ENCODE results near the gene COLEC12. TPM values are rescaled to one million over a fixed set of nuclear protein-coding genes. Genes with fewer than 3 reads are reported as not detected.
"Not testable (repeated sequence)": the region's sequence is repeated elsewhere in the genome, so short reads cannot be mapped to it uniquely, and the experiment has no call there.

COLEC12 gene
- total RNA-seq, 2 donors from 2014 or later = not detected

DNA sequence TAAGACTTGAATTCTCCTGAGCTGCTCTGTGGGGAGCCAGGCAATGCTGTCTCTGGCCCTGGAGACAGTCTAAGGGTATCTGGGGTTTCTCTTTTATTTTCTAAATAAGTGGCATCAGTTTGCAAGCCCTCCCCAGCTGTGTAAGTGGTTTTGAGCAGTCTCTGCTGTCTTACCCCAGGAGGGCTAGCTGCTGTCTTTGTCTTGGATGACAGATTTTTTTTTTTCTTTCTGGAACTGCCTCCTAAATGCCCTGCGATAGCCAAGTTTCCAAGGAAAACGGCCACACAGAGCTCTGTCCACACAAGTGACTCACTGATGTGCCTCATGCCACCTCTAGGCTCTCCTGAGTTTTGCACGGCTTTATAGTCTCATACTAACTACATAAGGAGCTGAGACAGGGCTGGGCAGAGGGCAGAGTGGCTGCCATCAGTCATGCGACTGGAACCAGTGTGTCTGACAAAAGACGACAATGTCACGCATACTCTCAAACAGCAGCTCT, 195.4 kb downstream of the COLEC12 start:
- ATAC-seq (no peak), DNase-seq (no peak)
- no peak overlapping the region for H3K4me3 Mint-ChIP-seq
- H3K4me1 Mint-ChIP-seq = no peaks in the 10 kb centered on the region
- H3K27me3 Mint-ChIP-seq = peaks cover 43% of the 10 kb centered on the region
- H3K36me3 Mint-ChIP-seq (ENCODE audit: low read depth) = no peaks in the 10 kb centered on the region
- H3K9me3 ChIP-seq (ENCODE audit: control insufficient read depth, low read length, poor library complexity, severe bottlenecking) = no peaks in the 10 kb centered on the region
- no peak overlapping the region for H3K27ac Mint-ChIP-seq

DNA sequence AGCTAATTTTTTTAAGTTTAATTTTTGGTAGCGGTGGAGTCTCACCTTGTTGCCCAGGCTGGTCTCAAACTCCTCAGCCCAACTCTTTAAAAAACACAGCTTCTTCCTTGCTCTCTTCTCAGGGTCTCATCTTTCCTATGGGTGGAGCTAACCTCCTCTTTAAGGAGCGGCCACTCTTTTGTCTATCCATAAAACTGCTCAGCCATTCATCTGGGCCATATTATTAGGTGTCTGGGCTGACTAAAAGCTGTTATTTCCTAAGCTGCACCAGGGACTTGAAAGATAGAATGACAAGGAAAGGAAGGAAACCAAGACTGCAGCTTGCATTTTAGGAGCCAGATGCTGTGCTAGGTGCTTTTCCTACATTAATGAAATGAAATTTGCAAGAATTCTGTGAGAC, 196.9 kb downstream of the COLEC12 start:
- no peak for DNase-seq
- H3K9me3 ChIP-seq (ENCODE audit: control insufficient read depth, low read length, poor library complexity, severe bottlenecking) = no peaks in the 10 kb centered on the region

DNA sequence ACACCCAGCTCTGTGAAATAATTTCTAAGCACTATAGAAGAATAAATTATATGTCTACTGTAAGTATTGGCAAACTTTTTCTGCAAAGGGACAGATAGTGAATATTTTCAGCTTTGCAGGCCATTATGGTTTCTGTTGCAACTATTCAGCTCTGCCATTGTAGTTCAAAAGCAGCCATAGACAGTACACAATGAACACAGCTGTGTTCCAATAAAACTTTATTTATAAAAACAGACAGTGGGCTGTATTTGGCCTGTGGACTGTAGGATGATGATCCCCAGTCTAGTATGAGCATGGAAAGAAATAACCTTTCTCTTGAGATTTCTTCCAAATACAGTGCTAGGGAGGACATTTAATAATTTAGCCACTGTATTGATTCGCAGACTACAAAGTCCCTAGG, 197.5 kb downstream of the COLEC12 start:
- Mint-ChIP-seq H3K27ac (no peak overlapping the region), H3K4me3 (no peak overlapping the region), H3K27me3 (peaks cover 35% of the 10 kb centered on the region), H3K36me3 (ENCODE audit: low read depth) (no peaks in the 10 kb centered on the region), H3K4me1 (no peaks in the 10 kb centered on the region)
- ATAC-seq (no peak), DNase-seq (no peak)
- no peaks in the 10 kb centered on the region for H3K9me3 ChIP-seq (ENCODE audit: control insufficient read depth, low read length, poor library complexity, severe bottlenecking)

More for the DNA sequence above, 196.9 kb downstream of the COLEC12 start:
- Mint-ChIP-seq H3K4me1 (no peaks in the 10 kb centered on the region), H3K27me3 (peaks cover 41% of the 10 kb centered on the region), H3K36me3 (ENCODE audit: low read depth) (no peaks in the 10 kb centered on the region), H3K4me3 (no peak overlapping the region), H3K27ac (no peak overlapping the region)
- ATAC-seq = no peak

DNA sequence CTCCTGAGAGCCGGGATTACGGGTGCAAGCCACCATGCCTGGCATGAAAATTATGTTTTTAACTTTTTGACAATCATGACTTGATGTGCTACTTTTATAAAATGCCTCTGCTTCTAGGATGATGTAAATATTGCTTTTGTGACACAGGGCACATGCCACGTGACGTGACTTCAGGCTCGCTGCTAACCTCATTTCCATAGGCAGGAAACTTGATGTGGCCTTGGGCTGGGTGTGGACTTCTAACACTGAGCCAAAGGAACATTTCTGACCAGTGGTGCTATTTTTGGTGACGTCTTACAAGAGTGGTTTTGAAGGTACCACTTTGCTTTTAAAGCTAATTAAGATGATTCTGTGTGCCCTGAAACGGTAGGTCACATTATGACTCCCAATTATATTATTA, 198.4 kb downstream of the COLEC12 start:
- Mint-ChIP-seq H3K36me3 (ENCODE audit: low read depth) (no peaks in the 10 kb centered on the region), H3K4me1 (no peaks in the 10 kb centered on the region), H3K27ac (no peak overlapping the region), H3K4me3 (no peak overlapping the region), H3K27me3 (peaks cover 26% of the 10 kb centered on the region)
- DNase-seq (no peak), ATAC-seq (no peak)
- no peaks in the 10 kb centered on the region for H3K9me3 ChIP-seq (ENCODE audit: control insufficient read depth, low read length, poor library complexity, severe bottlenecking)

DNA sequence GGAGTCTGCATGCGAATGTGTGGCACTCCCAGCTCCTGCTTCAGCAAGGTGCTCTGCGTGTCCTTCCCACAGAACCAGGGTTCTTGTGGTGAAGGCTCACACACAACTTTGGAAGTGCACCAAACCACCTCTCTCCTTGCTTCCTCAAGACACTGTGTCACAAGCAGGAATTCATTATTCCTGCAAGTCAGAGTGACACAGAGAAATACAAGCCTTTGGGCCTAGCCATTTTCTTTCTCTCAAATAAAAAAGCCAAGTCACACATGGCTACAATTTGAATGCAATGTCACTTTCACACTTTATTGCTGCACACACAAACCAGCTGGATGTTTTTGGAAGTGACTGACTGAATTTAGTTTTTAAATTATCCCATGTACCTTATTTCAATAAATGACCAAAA, 202.6 kb downstream of the COLEC12 start:
- no peaks in the 10 kb centered on the region for H3K36me3 Mint-ChIP-seq (ENCODE audit: low read depth)
- ATAC-seq (no peak), DNase-seq (no peak)
- H3K27me3 Mint-ChIP-seq = peaks cover 10% of the 10 kb centered on the region
- H3K4me3 Mint-ChIP-seq = no peak overlapping the region
- H3K9me3 ChIP-seq (ENCODE audit: control insufficient read depth, low read length, poor library complexity, severe bottlenecking) = no peaks in the 10 kb centered on the region
- no peak overlapping the region for H3K27ac Mint-ChIP-seq
- H3K4me1 Mint-ChIP-seq = no peaks in the 10 kb centered on the region

DNA sequence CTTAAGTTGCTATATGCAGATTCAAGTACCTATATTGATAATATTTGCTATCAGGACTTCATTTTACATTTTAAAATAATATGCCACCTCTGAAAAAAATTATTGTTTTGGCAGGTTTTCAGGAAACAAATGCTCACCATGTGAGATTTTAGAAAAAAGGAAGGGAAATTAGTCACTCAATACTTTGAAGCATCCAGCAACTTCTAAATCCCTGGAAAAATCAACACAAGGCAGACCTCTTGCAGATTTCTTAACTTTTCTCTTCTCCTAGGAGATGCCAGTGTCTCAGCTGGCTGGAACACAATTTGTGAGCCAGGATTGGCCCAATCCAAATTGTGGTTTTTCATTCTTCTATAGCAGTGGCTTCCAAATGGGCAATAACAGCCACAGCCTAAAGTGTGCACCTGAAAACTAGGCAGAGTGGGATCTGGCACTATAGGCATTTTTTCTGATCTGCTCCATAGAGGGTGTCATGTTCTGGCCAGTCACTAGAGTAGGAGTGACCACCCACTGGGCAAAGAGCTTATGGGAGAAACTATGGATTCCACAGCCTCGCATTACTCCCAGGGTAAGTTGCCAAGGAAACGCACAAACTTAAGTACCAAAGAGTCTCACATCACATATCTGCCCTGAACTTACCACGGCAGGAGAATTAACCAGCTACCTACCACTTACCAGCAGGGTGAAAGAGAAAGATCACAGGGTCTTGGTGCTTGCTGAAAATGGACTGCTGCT, 204.6 kb downstream of the COLEC12 start:
- Mint-ChIP-seq H3K27ac (no peak overlapping the region), H3K4me3 (no peak overlapping the region), H3K27me3 (peaks cover 15% of the 10 kb centered on the region), H3K4me1 (no peaks in the 10 kb centered on the region), H3K36me3 (ENCODE audit: low read depth) (no peaks in the 10 kb centered on the region)
- DNase-seq (no peak), ATAC-seq (no peak)
- no peaks in the 10 kb centered on the region for H3K9me3 ChIP-seq (ENCODE audit: control insufficient read depth, low read length, poor library complexity, severe bottlenecking)

DNA sequence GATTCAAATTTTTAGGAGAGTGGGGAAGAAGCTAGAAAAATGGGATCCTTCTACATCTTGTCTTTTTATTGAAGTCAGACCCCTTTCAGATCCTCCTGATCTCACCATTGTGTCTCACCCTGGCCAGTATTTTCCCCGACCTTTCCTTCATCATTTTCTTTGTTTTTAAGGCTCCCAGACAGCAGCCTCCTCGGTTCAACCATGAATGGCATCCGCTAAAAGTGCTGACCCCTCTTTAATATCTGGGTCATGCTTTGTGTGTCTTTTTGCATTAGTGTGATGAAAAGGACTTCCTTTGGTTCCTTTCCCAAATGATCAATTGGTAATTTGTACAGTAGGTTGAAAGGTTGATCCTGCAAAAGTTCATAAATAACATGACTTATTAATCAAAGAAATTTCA, 205.9 kb downstream of the COLEC12 start:
- Mint-ChIP-seq H3K4me1 (no peaks in the 10 kb centered on the region), H3K27ac (no peak overlapping the region), H3K4me3 (no peak overlapping the region), H3K36me3 (ENCODE audit: low read depth) (no peaks in the 10 kb centered on the region), H3K27me3 (peaks cover 11% of the 10 kb centered on the region)
- ATAC-seq (no peak), DNase-seq (no peak)
- no peaks in the 10 kb centered on the region for H3K9me3 ChIP-seq (ENCODE audit: control insufficient read depth, low read length, poor library complexity, severe bottlenecking)

DNA sequence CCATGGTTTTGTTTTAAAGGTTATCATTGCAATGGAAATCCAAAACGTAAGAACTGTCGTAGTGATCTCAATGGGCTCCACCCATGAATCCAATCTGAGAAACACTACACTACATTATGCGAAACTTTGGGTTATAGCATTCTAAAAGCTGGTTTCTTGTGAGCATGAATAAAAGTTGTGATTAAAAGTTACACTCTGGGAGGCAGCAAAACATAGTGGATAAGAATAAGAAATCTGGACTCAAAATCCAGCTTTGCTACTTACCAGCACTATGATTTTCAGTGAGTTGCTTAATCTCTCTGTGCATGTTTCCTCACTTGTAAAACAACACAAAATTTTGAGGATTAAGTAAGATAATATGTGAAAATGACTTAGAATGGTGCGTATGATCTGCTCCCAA, 207.0 kb downstream of the COLEC12 start:
- no peak for ATAC-seq
- Mint-ChIP-seq H3K4me3 (no peak overlapping the region), H3K27me3 (peaks cover 19% of the 10 kb centered on the region), H3K27ac (no peak overlapping the region), H3K4me1 (no peaks in the 10 kb centered on the region), H3K36me3 (ENCODE audit: low read depth) (no peaks in the 10 kb centered on the region)
- DNase-seq = no peak
- no peaks in the 10 kb centered on the region for H3K9me3 ChIP-seq (ENCODE audit: control insufficient read depth, low read length, poor library complexity, severe bottlenecking)

DNA sequence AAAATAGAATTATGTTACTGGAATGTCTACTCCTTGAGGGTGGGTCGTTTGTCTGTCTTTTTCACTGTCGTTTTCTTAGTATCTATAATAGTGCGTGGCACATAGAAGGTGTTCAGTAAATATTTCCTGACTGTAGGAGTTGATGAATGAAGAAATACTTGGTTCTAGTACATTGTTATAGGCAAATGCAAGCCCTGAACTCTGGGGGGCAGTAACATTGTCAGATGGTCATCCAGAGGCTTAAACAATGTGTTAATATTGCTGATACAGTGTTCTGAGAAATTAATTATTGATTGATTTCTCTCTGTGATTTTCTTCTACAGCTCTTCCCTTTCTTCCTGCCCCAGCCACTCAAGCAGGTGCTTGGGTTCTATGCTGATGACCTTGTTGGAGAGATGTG, 208.2 kb downstream of the COLEC12 start:
- Mint-ChIP-seq H3K4me1 (no peaks in the 10 kb centered on the region), H3K27me3 (peaks cover 23% of the 10 kb centered on the region), H3K36me3 (ENCODE audit: low read depth) (no peaks in the 10 kb centered on the region), H3K27ac (no peak overlapping the region), H3K4me3 (no peak overlapping the region)
- ATAC-seq (no peak), DNase-seq (no peak)
- no peaks in the 10 kb centered on the region for H3K9me3 ChIP-seq (ENCODE audit: control insufficient read depth, low read length, poor library complexity, severe bottlenecking)

DNA sequence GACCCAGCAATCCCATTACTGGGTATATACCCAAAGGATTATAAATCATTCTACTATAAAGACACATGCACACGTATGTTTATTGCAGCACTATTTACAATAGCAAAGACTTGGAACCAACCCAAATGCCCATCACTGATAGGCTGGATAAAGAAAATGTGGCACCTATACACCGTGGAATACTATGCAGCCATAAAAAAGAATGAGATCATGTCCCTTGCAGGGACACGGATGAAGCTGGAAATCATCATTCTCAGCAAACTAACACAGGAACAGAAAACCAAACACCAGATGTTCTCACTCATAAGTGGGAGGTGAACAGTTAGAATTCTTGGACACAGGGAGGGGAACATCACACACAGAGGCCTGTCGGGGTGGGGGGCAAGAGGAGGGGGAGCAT, 210.5 kb downstream of the COLEC12 start:
- H3K4me1 Mint-ChIP-seq; H3K27ac Mint-ChIP-seq; DNase-seq; H3K36me3 Mint-ChIP-seq (ENCODE audit: low read depth); H3K4me3 Mint-ChIP-seq; ATAC-seq; H3K9me3 ChIP-seq (ENCODE audit: control insufficient read depth, low read length, poor library complexity, severe bottlenecking): not testable (repeated sequence)
- H3K27me3 Mint-ChIP-seq = peaks cover 31% of the 10 kb centered on the region

DNA sequence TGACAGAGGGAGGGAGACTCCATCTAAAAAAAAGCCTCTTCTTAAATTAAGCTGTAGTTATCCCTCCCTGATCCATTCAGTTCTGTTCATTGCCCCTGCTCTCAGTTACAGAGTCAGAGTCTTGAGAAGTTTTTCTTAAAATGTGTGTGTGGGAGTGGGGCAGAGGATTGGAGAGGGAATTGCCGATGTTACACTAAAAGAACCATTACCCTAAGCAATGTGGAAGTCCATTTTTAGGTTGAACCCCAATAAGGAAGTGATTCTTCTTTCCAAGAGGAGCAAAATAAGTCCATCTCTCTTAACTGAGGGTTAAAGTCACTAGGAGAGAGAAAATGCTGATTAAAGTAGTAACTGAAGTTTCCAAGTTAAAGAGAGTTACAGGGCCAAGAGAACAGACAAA, 211.5 kb downstream of the COLEC12 start:
- Mint-ChIP-seq H3K27ac (no peak overlapping the region), H3K4me3 (no peak overlapping the region), H3K4me1 (peaks cover 4% of the 10 kb centered on the region), H3K27me3 (peaks cover 31% of the 10 kb centered on the region), H3K36me3 (ENCODE audit: low read depth) (no peaks in the 10 kb centered on the region)
- DNase-seq (no peak), ATAC-seq (no peak)
- H3K9me3 ChIP-seq (ENCODE audit: control insufficient read depth, low read length, poor library complexity, severe bottlenecking) = no peaks in the 10 kb centered on the region

DNA sequence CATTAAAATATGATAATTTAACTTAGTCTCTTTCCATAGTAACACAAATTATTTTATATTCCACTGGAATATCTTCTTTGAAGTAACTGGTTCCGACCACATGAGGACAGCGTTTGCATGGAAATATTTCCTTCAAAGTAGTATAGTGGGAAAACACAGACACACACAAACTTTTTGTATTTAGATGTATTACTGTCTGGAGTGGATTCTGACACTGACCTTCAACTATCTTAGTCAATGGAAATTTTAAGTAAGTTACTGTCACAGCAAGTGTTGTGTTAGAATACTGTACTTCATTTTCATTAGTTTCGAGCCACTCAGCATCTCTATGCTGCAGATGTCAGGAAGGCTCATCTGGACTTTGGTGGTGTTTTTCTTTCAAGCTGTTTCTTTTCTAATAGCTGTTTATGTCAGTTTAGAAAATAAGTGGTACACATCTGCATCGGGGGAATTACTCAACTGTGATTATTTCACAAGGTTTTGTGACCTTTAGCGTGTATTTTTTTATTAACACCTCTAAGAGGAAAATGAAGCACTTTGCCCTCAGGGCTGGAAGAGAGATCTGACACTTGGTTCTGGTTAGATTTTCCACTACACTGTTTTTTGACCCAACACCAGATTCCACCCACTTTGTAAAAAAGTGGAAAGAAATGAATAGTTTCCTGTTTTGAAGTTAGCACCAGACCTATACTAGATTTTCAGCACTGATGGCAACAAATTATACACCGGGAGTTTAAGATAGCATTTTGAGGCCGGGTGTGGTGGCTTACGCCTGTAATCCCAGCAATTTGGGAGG, 213.8 kb downstream of the COLEC12 start:
- no peaks in the 10 kb centered on the region for H3K9me3 ChIP-seq (ENCODE audit: control insufficient read depth, low read length, poor library complexity, severe bottlenecking)
- Mint-ChIP-seq H3K4me3 (no peak overlapping the region), H3K27ac (no peak overlapping the region), H3K27me3 (peaks cover 33% of the 10 kb centered on the region), H3K4me1 (peaks cover 4% of the 10 kb centered on the region), H3K36me3 (ENCODE audit: low read depth) (no peaks in the 10 kb centered on the region)
- DNase-seq (no peak), ATAC-seq (no peak)

DNA sequence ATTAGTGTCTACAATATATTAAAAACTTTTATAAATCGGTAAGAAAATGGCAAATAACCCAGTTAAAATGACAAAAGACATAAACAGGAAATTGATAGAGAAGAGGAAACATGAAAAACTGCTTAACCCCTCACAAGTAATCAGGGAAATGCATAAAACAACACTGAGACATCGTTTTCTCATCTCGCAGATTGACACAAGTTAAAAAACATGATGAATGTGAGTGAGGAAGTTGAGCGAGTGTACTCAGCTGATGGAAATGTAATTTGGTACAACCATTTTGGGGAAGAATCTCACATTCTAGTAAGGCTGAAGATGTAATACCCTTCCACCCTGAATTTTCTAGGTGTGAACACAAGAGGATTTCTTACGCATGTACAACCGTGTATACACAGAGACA, 214.7 kb downstream of the COLEC12 start:
- DNase-seq (no peak), ATAC-seq (no peak)
- Mint-ChIP-seq H3K27ac (no peak overlapping the region), H3K27me3 (peaks cover 42% of the 10 kb centered on the region), H3K4me1 (peaks cover 4% of the 10 kb centered on the region), H3K36me3 (ENCODE audit: low read depth) (no peaks in the 10 kb centered on the region), H3K4me3 (no peak overlapping the region)
- no peaks in the 10 kb centered on the region for H3K9me3 ChIP-seq (ENCODE audit: control insufficient read depth, low read length, poor library complexity, severe bottlenecking)

Data from T-helper 17 cell (primary cell).